DND-41 (cell line): ENCODE measurements around the gene EYA2.

Experiments
- CTCF ChIP-seq: IDR thresholded peaks from 2 replicates; pipeline ENCODE4 v1.5.1; 2012; ENCODE audit warnings: borderline replicate concordance, low read length, moderate library complexity, mild to moderate bottlenecking; ENCODE audit not compliant: poor library complexity, severe bottlenecking; ENCODE audit errors: extremely low read depth
- EZH2 ChIP-seq: IDR thresholded peaks from 3 replicates; pipeline ENCODE4 v1.6.1; 2012; ENCODE audit warnings: borderline replicate concordance, low read depth, mild to moderate bottlenecking, moderate library complexity, low read length, inconsistent platforms; ENCODE audit not compliant: severe bottlenecking

- TF ChIP-seq CTCF (no peak), EZH2 (no peak)
Measured at GRCh38 chr20:46897328-46897880, 2.8 kb downstream of the EYA2 start.
